ENCODE measurements around the gene GALK2. TPM values are rescaled to one million over a fixed set of nuclear protein-coding genes. Genes with fewer than 3 reads are reported as not detected.

GALK2 gene
- total RNA-seq, 2 donors from 2014 or later: 21.5 to 35.6 TPM

- no peaks in the 10 kb centered on the region for H3K4me1 ChIP-seq
- H3K4me3 ChIP-seq: no peak overlapping the region
- DNase-seq: no peak
- WGBS, 2 donors: 61 to 70% methylated on average over 1 of the region's 1 CpG
- no peak overlapping the region for H3K27ac ChIP-seq
- ATAC-seq: no peak
- TF ChIP-seq, protein P1, sequence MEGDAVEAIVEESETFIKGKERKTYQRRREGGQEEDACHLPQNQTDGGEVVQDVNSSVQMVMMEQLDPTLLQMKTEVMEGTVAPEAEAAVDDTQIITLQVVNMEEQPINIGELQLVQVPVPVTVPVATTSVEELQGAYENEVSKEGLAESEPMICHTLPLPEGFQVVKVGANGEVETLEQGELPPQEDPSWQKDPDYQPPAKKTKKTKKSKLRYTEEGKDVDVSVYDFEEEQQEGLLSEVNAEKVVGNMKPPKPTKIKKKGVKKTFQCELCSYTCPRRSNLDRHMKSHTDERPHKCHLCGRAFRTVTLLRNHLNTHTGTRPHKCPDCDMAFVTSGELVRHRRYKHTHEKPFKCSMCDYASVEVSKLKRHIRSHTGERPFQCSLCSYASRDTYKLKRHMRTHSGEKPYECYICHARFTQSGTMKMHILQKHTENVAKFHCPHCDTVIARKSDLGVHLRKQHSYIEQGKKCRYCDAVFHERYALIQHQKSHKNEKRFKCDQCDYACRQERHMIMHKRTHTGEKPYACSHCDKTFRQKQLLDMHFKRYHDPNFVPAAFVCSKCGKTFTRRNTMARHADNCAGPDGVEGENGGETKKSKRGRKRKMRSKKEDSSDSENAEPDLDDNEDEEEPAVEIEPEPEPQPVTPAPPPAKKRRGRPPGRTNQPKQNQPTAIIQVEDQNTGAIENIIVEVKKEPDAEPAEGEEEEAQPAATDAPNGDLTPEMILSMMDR (IDR thresholded peaks at IDR 0.05): no peak
- TF ChIP-seq POLR2A (IDR thresholded peaks at IDR 0.05): no peak
- H3K27me3 ChIP-seq: no peaks in the 10 kb centered on the region
- intact Hi-C loops (cut with DNase I): no loop called here
- no peaks in the 10 kb centered on the region for H3K9me3 ChIP-seq
- no peaks in the 10 kb centered on the region for H3K36me3 ChIP-seq (replicated peaks in 1 of 2; ENCODE audit: insufficient read depth in 1 of 2, low read depth in 2 of 2)
Measured at GRCh38 chr15:49320351-49320750, 150.3 kb downstream of the GALK2 start.

DNA sequence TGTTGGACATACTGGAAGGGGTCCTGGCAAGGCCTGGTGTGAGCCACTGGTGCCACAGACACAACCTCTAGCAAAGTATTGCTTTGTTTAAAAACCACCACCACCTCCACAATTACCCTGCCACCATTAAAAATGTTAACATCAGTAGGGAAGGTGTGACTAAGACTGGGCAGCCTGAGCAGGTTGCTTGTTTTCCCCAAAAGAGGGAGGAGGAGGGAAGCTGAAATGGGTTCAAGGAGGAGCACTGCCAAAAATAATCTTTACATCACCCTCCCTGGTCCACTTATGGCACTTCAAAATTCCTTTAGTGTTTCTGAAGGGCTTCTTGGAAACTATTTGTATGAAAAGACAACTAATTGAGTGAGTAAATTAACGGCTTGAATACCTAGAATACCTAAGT, 153.2 kb downstream of the GALK2 start:
- Histone ChIP-seq H3K27ac (no peak overlapping the region), H3K27me3 (no peaks in the 10 kb centered on the region), H3K36me3 (replicated peaks in 1 of 2; ENCODE audit: insufficient read depth in 1 of 2, low read depth in 2 of 2) (no peaks in the 10 kb centered on the region), H3K4me3 (no peak overlapping the region), H3K9me3 (no peaks in the 10 kb centered on the region), H3K4me1 (no peaks in the 10 kb centered on the region)
- DNase-seq: no peak
- intact Hi-C loops (cut with DNase I): no loop called here
- WGBS, 2 donors: 80 to 83% methylated on average over 1 of the region's 1 CpG
- TF ChIP-seq, protein P1 (IDR thresholded peaks at IDR 0.05): no peak
- TF ChIP-seq POLR2A (IDR thresholded peaks at IDR 0.05): no peak
- no peak for ATAC-seq

- Histone ChIP-seq H3K9me3 (no peaks in the 10 kb centered on the region), H3K27ac (no peak overlapping the region), H3K4me1 (no peaks in the 10 kb centered on the region), H3K36me3 (replicated peaks in 1 of 2; ENCODE audit: insufficient read depth in 1 of 2, low read depth in 2 of 2) (no peaks in the 10 kb centered on the region), H3K27me3 (no peaks in the 10 kb centered on the region), H3K4me3 (no peak overlapping the region)
- 92 to 93% methylated on average over 4 of the region's 4 CpGs for WGBS, 2 donors
- DNase-seq: no peak
- TF ChIP-seq, protein P1 (IDR thresholded peaks at IDR 0.05): no peak
- no peak for TF ChIP-seq POLR2A (IDR thresholded peaks at IDR 0.05)
- intact Hi-C loops (cut with DNase I): no loop called here
- ATAC-seq: no peak
Measured at GRCh38 chr15:49327927-49328326, 157.9 kb downstream of the GALK2 start.

DNA sequence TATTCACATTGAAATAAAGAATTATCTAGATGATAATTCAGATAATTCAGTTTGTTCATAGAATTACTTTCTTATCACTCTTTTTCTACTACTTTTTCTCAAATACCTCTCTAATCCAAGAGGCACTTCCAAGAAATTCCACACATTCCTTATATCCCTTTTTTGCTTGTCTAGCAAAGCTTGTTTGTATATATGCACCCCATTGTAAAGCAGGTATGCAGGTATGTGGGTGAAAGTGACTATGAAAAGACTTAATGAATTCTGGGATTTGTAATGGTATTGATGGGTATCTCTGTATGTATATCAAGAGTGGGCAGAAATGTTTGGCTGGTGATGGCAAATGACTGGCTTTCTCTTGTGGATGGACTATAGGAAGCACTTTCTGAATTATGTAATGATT, 158.9 kb downstream of the GALK2 start:
- H3K4me3 ChIP-seq: no peak overlapping the region
- H3K27me3 ChIP-seq: no peaks in the 10 kb centered on the region
- TF ChIP-seq, protein P1 (IDR thresholded peaks at IDR 0.05): no peak
- no peak for TF ChIP-seq POLR2A (IDR thresholded peaks at IDR 0.05)
- H3K36me3 ChIP-seq (replicated peaks in 1 of 2; ENCODE audit: insufficient read depth in 1 of 2, low read depth in 2 of 2): no peaks in the 10 kb centered on the region
- H3K27ac ChIP-seq: no peak overlapping the region
- ATAC-seq (no peak), DNase-seq (no peak)
- intact Hi-C loops (cut with DNase I): no loop called here
- H3K9me3 ChIP-seq: no peaks in the 10 kb centered on the region
- H3K4me1 ChIP-seq: no peaks in the 10 kb centered on the region

- TF ChIP-seq, protein P1 (IDR thresholded peaks at IDR 0.05): no peak
- no peak for TF ChIP-seq POLR2A (IDR thresholded peaks at IDR 0.05)
- Histone ChIP-seq H3K27me3 (no peaks in the 10 kb centered on the region), H3K36me3 (replicated peaks in 1 of 2; ENCODE audit: insufficient read depth in 1 of 2, low read depth in 2 of 2) (no peaks in the 10 kb centered on the region), H3K27ac (no peak overlapping the region), H3K4me1 (no peaks in the 10 kb centered on the region), H3K9me3 (no peaks in the 10 kb centered on the region), H3K4me3 (no peak overlapping the region)
- ATAC-seq (no peak), DNase-seq (no peak)
- intact Hi-C loops (cut with DNase I): no loop called here
Measured at GRCh38 chr15:49330166-49330565, 160.1 kb downstream of the GALK2 start.

Data from body of pancreas (tissue), 4 donors.